Vagina (tissue), 2 donors: Measurements from ENCODE around the gene CCNF. TPM values are rescaled to one million over a fixed set of nuclear protein-coding genes. Genes with fewer than 3 reads are reported as not detected.

Experiments used
- DNase-seq, 2 donors: peaks; one replicate each; pipeline ENCODE4 v3.0.0-alpha.2; 2017; ENCODE audit errors: extremely low spot score in 2 of 2
- H3K27ac ChIP-seq: fragments of 200-600 bp; sonication (generic); one replicate; pipeline ENCODE4 v1.5.1; 2019
- H3K27me3 ChIP-seq: fragments of 200-600 bp; sonication (generic); one replicate; pipeline ENCODE4 v1.5.1; 2019
- H3K36me3 ChIP-seq, 2 donors: fragments of 200-600 bp; sonication (generic); one replicate each; pipeline ENCODE4 v1.5.1; 2017 to 2019
- H3K4me1 ChIP-seq: fragments of 200-600 bp; sonication (generic); one replicate; pipeline ENCODE4 v1.5.1; 2019
- H3K4me3 ChIP-seq, 2 donors: fragments of 200-600 bp; sonication (generic); 1 replicate in 1 of 2; 2 replicates in 1 of 2; pipeline ENCODE4 v1.5.1; 2016 to 2019
- H3K9me3 ChIP-seq: fragments of 200-600 bp; sonication (generic); one replicate; pipeline ENCODE4 v1.5.1; 2019
- CTCF ChIP-seq, 3 experiments: fragments of 450-650 bp in 2 of 3; fragments of 200-600 bp in 1 of 3; sonication (generic) in 1 of 3; IDR thresholded peaks; one replicate each; pipeline ENCODE4 v1.5.1; 2017 to 2019; ENCODE audit warnings: antibody characterized with exemption in 3 of 3, mild to moderate bottlenecking in 2 of 3, moderate library complexity in 2 of 3
- POLR2A ChIP-seq, 2 donors: fragments of 450-650 bp; IDR thresholded peaks; one replicate each; pipeline ENCODE4 v1.6.1; 2017; ENCODE audit warnings: antibody characterized with exemption in 2 of 2, mild to moderate bottlenecking in 2 of 2, moderate library complexity in 2 of 2
- POLR2AphosphoS5 ChIP-seq, 2 donors: sonication (generic); formaldehyde crosslinking; IDR thresholded peaks; one replicate each; pipeline ENCODE4 v1.9.0; 2017; ENCODE audit warnings: antibody characterized with exemption in 2 of 2, mild to moderate bottlenecking in 2 of 2, low read depth in 1 of 2; ENCODE audit not compliant: insufficient read depth in 1 of 2
- intact Hi-C: fragments of 100-400 bp; cut with DNase I; formaldehyde crosslinking; loops from one replicate; pipeline ENCODE4 v1.15.1; 2023
- total RNA-seq: library from RNA; depleted of rRNA; stranded (reverse); fragments of >200 nt; gene quantifications from one replicate; pipeline ENCODE4 v1.2.3, GENCODE V29; 2016

CCNF gene
- total RNA-seq, 1 donor from 2014 or later: 2.5 TPM

GRCh38 chr16:2424061-2425007 lies 4.9 kb upstream of the CCNF start:
- Histone ChIP-seq H3K4me1 (peaks cover 7% of the 10 kb centered on the region), H3K36me3 (no peaks in the 10 kb centered on the region), H3K4me3 (no peak overlapping the region), H3K9me3 (no peaks in the 10 kb centered on the region), H3K27ac (no peak overlapping the region), H3K27me3 (no peaks in the 10 kb centered on the region)
- TF ChIP-seq CTCF (IDR thresholded peaks at IDR 0.05): no peak
- TF ChIP-seq POLR2A (IDR thresholded peaks at IDR 0.05): no peak
- TF ChIP-seq POLR2AphosphoS5 (IDR thresholded peaks at IDR 0.05; ENCODE audit: insufficient read depth in 1 of 2, low read depth in 1 of 2): no peak
- DNase-seq: no peak
- intact Hi-C loops: loop anchor here (5.0 kb wide), 1 partner anchor 78 kb away; no protein-coding TSS in a partner anchor

- no peaks in the 10 kb centered on the region for H3K9me3 ChIP-seq
- H3K27ac ChIP-seq: no peak overlapping the region
- no peak overlapping the region for H3K4me3 ChIP-seq
- H3K4me1 ChIP-seq: peaks cover 11% of the 10 kb centered on the region
- intact Hi-C loops: loop anchor here (5.0 kb wide), 1 partner anchor 77 kb away; no protein-coding TSS in a partner anchor
- no peaks in the 10 kb centered on the region for H3K27me3 ChIP-seq
- DNase-seq: no peak
- TF ChIP-seq POLR2AphosphoS5 (IDR thresholded peaks at IDR 0.05; ENCODE audit: insufficient read depth in 1 of 2, low read depth in 1 of 2) (no peak), CTCF (IDR thresholded peaks at IDR 0.05) (no peak), POLR2A (IDR thresholded peaks at IDR 0.05) (no peak)
- H3K36me3 ChIP-seq: no peaks in the 10 kb centered on the region
Observed at GRCh38 chr16:2425008-2425518, 4.2 kb upstream of the CCNF start.

GRCh38 chr16:2425825-2426430 lies 3.3 kb upstream of the CCNF start:
- TF ChIP-seq POLR2A (IDR thresholded peaks at IDR 0.05) (no peak), POLR2AphosphoS5 (IDR thresholded peaks at IDR 0.05; ENCODE audit: insufficient read depth in 1 of 2, low read depth in 1 of 2) (no peak), CTCF (IDR thresholded peaks at IDR 0.05) (no peak)
- no peak overlapping the region for H3K4me3 ChIP-seq
- H3K27ac ChIP-seq: no peak overlapping the region
- H3K9me3 ChIP-seq: no peaks in the 10 kb centered on the region
- DNase-seq: no peak
- no peaks in the 10 kb centered on the region for H3K36me3 ChIP-seq
- peaks cover 20% of the 10 kb centered on the region for H3K4me1 ChIP-seq
- intact Hi-C loops: loop anchor here (5.0 kb wide), 1 partner anchor 76 kb away; no protein-coding TSS in a partner anchor
- H3K27me3 ChIP-seq: no peaks in the 10 kb centered on the region

- H3K4me1 ChIP-seq: peaks cover 20% of the 10 kb centered on the region
- H3K27me3 ChIP-seq: no peaks in the 10 kb centered on the region
- no peaks in the 10 kb centered on the region for H3K9me3 ChIP-seq
- intact Hi-C loops: loop anchor here (5.0 kb wide), 1 partner anchor 75 kb away; no protein-coding TSS in a partner anchor
- TF ChIP-seq POLR2A (IDR thresholded peaks at IDR 0.05): no peak
- H3K27ac ChIP-seq: no peak overlapping the region
- H3K4me3 ChIP-seq: no peak overlapping the region
- no peak for DNase-seq
- no peaks in the 10 kb centered on the region for H3K36me3 ChIP-seq
Observed at GRCh38 chr16:2426941-2427361, 2.3 kb upstream of the CCNF start.

- H3K36me3 ChIP-seq: peaks cover 0 to 5% of the 10 kb centered on the region in 2 donors
- no peak for DNase-seq
- no peak for TF ChIP-seq POLR2A (IDR thresholded peaks at IDR 0.05)
- TF ChIP-seq POLR2AphosphoS5 (IDR thresholded peaks at IDR 0.05; ENCODE audit: insufficient read depth in 1 of 2, low read depth in 1 of 2): no peak
- no peak for TF ChIP-seq CTCF (IDR thresholded peaks at IDR 0.05)
- no peak overlapping the region for H3K4me3 ChIP-seq
- no peaks in the 10 kb centered on the region for H3K27me3 ChIP-seq
- H3K9me3 ChIP-seq: no peaks in the 10 kb centered on the region
- intact Hi-C loops: loop anchor here (5.0 kb wide), 1 partner anchor 75 kb away; no protein-coding TSS in a partner anchor
- peaks cover 20% of the 10 kb centered on the region for H3K4me1 ChIP-seq
- no peak overlapping the region for H3K27ac ChIP-seq
Observed at GRCh38 chr16:2427526-2427925, 1.7 kb upstream of the CCNF start.
